ENCODE results near the gene DOCK1. TPM values are rescaled to one million over a fixed set of nuclear protein-coding genes. Genes with fewer than 3 reads are reported as not detected.

DOCK1 gene
- total and polyA plus RNA-seq, 2 donors from 2014 or later = 15.8 to 81.7 TPM

- peaks cover 0 to 15% (median 12%) of the 10 kb centered on the region in 3 donors for H3K36me3 ChIP-seq (ENCODE audit: control insufficient read depth in 2 of 3, insufficient read depth in 3 of 3, low read length in 3 of 3)
- no peaks in the 10 kb centered on the region for H3K27me3 ChIP-seq (ENCODE audit: control insufficient read depth, insufficient read depth, low read length)
- DNase-seq (no peak), FAIRE-seq (no peak)
- H3K4me3 ChIP-seq (ENCODE audit: low read length in 3 of 3) = no peak overlapping the region
- no peaks in the 10 kb centered on the region for H3K9me3 ChIP-seq (ENCODE audit: control insufficient read depth in 2 of 3, insufficient read depth in 1 of 3, low read length in 3 of 3)
- H3K4me1 ChIP-seq (ENCODE audit: control insufficient read depth in 2 of 3, insufficient read depth in 2 of 3, low read depth in 1 of 3, low read length in 3 of 3) = no peaks in the 10 kb centered on the region
- intact Hi-C loops (cut with DNase I) = no loop called here
- TF ChIP-seq CTCF (IDR thresholded peaks at IDR 0.05; ENCODE audit: borderline replicate concordance, extremely low read depth, insufficient read depth) = no peak
- H3K9ac ChIP-seq (ENCODE audit: low read length in 3 of 3) = no peak overlapping the region
- no peak overlapping the region for H3K27ac ChIP-seq (ENCODE audit: low read depth in 2 of 2, low read length in 2 of 2)
Observed at GRCh38 chr10:127133225-127133624, 228.0 kb downstream of the DOCK1 start.

GRCh38 chr10:127133672-127134500 is 228.7 kb downstream of the DOCK1 start:
- Histone ChIP-seq H3K27ac (ENCODE audit: low read depth in 2 of 2, low read length in 2 of 2) (no peak overlapping the region), H3K27me3 (ENCODE audit: control insufficient read depth, insufficient read depth, low read length) (no peaks in the 10 kb centered on the region), H3K4me3 (ENCODE audit: low read length in 3 of 3) (no peak overlapping the region), H3K9ac (ENCODE audit: low read length in 3 of 3) (no peak overlapping the region), H3K36me3 (ENCODE audit: control insufficient read depth in 2 of 3, insufficient read depth in 3 of 3, low read length in 3 of 3) (peaks cover 0 to 15% (median 15%) of the 10 kb centered on the region in 3 donors), H3K4me1 (ENCODE audit: control insufficient read depth in 2 of 3, insufficient read depth in 2 of 3, low read depth in 1 of 3, low read length in 3 of 3) (no peaks in the 10 kb centered on the region), H3K9me3 (ENCODE audit: control insufficient read depth in 2 of 3, insufficient read depth in 1 of 3, low read length in 3 of 3) (no peaks in the 10 kb centered on the region)
- DNase-seq (no peak), FAIRE-seq (no peak)
- TF ChIP-seq CTCF (IDR thresholded peaks at IDR 0.05; ENCODE audit: borderline replicate concordance, extremely low read depth, insufficient read depth) = no peak
- intact Hi-C loops (cut with DNase I) = no loop called here

GRCh38 chr10:127135844-127136577 is 230.8 kb downstream of the DOCK1 start:
- Histone ChIP-seq H3K9ac (ENCODE audit: low read length in 3 of 3) (no peak overlapping the region), H3K4me1 (ENCODE audit: control insufficient read depth in 2 of 3, insufficient read depth in 2 of 3, low read depth in 1 of 3, low read length in 3 of 3) (no peaks in the 10 kb centered on the region), H3K4me3 (ENCODE audit: low read length in 3 of 3) (no peak overlapping the region), H3K9me3 (ENCODE audit: control insufficient read depth in 2 of 3, insufficient read depth in 1 of 3, low read length in 3 of 3) (no peaks in the 10 kb centered on the region), H3K27ac (ENCODE audit: low read depth in 2 of 2, low read length in 2 of 2) (no peak overlapping the region), H3K27me3 (ENCODE audit: control insufficient read depth, insufficient read depth, low read length) (no peaks in the 10 kb centered on the region), H3K36me3 (ENCODE audit: control insufficient read depth in 2 of 3, insufficient read depth in 3 of 3, low read length in 3 of 3) (peaks cover 0 to 10% (median 8%) of the 10 kb centered on the region in 3 donors)
- FAIRE-seq = no peak
- no peak for DNase-seq
- no peak for TF ChIP-seq CTCF (IDR thresholded peaks at IDR 0.05; ENCODE audit: borderline replicate concordance, extremely low read depth, insufficient read depth)
- intact Hi-C loops (cut with DNase I) = no loop called here
